HG02763 (cell line): Measurements from ENCODE around the gene NOTCH3.

ENCODE experiments used
- ATAC-seq: cut with Tn5 transposase; IDR thresholded peaks from one replicate; pipeline ENCODE4 v1.9.1; 2021; ENCODE audit warnings: mild to moderate bottlenecking, moderate library complexity; ENCODE audit not compliant: unreplicated experiment

NOTCH3 gene

GRCh38 chr19:15169541-15170285, 31.1 kb downstream of the NOTCH3 start:
- no peak for ATAC-seq

- ATAC-seq: no peak
These were observed 34.1 kb downstream of the NOTCH3 start for GRCh38 chr19:15166700-15167099.

- no peak for ATAC-seq
These were observed 39.5 kb downstream of the NOTCH3 start for GRCh38 chr19:15161028-15161984.

GRCh38 chr19:15159251-15159650, 41.5 kb downstream of the NOTCH3 start:
- no peak for ATAC-seq

- no peak for ATAC-seq
These were observed 44.4 kb downstream of the NOTCH3 start for GRCh38 chr19:15156391-15156790.

- ATAC-seq: no peak
These were observed 45.5 kb downstream of the NOTCH3 start for GRCh38 chr19:15155296-15155695.

- no peak for ATAC-seq
These were observed 46.7 kb downstream of the NOTCH3 start for GRCh38 chr19:15154002-15154612.

- no peak for ATAC-seq
These were observed 51.1 kb downstream of the NOTCH3 start for GRCh38 chr19:15149737-15150136.

- no peak for ATAC-seq
These were observed 53.7 kb downstream of the NOTCH3 start for GRCh38 chr19:15147090-15147489.

- ATAC-seq: no peak
These were observed 56.6 kb downstream of the NOTCH3 start for GRCh38 chr19:15144046-15144646.

GRCh38 chr19:15142313-15142712, 58.5 kb downstream of the NOTCH3 start:
- no peak for ATAC-seq

- ATAC-seq: no peak
These were observed 59.7 kb downstream of the NOTCH3 start for GRCh38 chr19:15141143-15141542.

- ATAC-seq: no peak
These were observed 62.4 kb downstream of the NOTCH3 start for GRCh38 chr19:15138427-15138826.

- no peak for ATAC-seq
These were observed 63.0 kb downstream of the NOTCH3 start for GRCh38 chr19:15137777-15138176.

- ATAC-seq: no peak
These were observed 64.4 kb downstream of the NOTCH3 start for GRCh38 chr19:15136234-15136954.

- no peak for ATAC-seq
These were observed 70.8 kb downstream of the NOTCH3 start for GRCh38 chr19:15129856-15130585.

GRCh38 chr19:15128162-15128770, 72.5 kb downstream of the NOTCH3 start:
- no peak for ATAC-seq

- ATAC-seq: no peak
These were observed 74.5 kb downstream of the NOTCH3 start for GRCh38 chr19:15126131-15126910.
